CD4-positive, alpha-beta T cell treated with Interleukin-4 for 4 hours (primary cell): ENCODE results near the gene VSTM2B.
A peak's percentile ranks its signal among the peaks of the same experiment; 100 is the strongest.

Experiments used
- DNase-seq: peaks from one replicate; pipeline ENCODE4 v3.0.0-alpha.2; 2020

The VSTM2B gene

GRCh38 chr19:29516821-29517395 lies 8.9 kb upstream of the VSTM2B start:
- DNase-seq = no peak

DNA sequence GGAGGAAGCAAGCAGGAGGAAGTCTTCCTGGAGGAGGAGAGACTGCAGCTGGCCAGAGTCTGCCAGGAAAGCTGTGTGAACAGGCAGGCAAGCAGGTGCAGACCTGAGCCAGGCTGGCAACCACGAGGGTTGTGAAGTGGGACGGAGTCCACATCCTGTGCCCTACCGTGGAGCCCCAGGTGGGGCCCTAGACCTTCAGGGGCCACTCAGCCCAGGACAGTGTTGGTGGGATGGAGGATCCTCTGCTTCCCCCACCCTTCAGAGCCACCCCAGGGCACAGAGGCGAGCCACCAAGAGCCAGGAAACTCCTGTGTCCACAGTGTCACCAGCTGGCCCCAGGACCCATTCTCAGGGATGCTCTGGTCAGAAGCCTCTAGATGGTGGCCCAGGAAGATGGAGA lies 8.4 kb upstream of the VSTM2B start:
- DNase-seq = no peak

GRCh38 chr19:29517946-29518345 lies 7.8 kb upstream of the VSTM2B start:
- DNase-seq = no peak

- no peak for DNase-seq
Measured at GRCh38 chr19:29519146-29519545, 6.6 kb upstream of the VSTM2B start.

DNA sequence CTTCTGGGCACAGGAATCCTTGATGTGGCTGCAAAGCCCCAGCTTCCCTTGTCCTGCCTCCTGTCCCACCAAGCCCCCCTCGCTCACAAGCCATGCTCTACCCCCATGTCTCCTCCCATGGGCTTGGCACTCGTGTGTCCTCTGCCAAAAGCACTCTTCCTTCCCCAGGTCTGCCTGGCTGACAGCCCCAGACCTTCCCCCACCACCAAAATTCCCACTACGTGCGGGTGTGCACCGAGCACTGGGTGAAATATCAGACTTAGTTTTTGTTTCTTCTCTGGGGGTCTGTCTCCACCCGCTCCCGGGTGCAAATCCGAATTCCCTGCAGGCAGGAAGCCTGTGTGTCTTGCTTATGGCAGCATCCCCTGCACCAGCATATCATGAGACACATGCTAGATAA lies 5.9 kb upstream of the VSTM2B start:
- DNase-seq = no peak

GRCh38 chr19:29520390-29520789 lies 5.4 kb upstream of the VSTM2B start:
- no peak for DNase-seq

- DNase-seq = no peak
Measured at GRCh38 chr19:29521291-29522075, 4.3 kb upstream of the VSTM2B start.

DNA sequence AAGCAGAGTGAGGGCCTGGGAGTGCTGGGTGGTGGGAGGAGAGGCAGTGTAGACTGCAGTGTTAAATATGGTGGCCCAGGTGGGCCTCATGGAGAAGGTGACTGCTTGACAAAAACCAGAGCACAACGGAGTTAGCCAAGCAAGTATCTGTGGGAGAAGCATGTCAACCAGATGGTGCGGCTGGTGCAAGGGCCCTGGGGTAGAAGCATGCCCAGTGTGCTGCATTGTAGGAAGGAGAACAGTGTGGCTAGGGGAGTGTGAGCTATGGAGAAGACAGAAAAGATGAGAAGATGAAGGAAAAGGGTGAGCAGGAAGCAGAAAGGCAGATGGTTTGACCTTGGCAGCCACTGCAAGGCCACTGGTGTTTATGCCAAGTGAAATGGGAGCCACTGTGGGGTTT lies 2.2 kb upstream of the VSTM2B start:
- no peak for DNase-seq

- DNase-seq = no peak
Measured at GRCh38 chr19:29524201-29524911, 1.4 kb upstream of the VSTM2B start.

- no peak for DNase-seq
Measured at GRCh38 chr19:29524912-29525831, 622 bp upstream of the VSTM2B start.

DNA sequence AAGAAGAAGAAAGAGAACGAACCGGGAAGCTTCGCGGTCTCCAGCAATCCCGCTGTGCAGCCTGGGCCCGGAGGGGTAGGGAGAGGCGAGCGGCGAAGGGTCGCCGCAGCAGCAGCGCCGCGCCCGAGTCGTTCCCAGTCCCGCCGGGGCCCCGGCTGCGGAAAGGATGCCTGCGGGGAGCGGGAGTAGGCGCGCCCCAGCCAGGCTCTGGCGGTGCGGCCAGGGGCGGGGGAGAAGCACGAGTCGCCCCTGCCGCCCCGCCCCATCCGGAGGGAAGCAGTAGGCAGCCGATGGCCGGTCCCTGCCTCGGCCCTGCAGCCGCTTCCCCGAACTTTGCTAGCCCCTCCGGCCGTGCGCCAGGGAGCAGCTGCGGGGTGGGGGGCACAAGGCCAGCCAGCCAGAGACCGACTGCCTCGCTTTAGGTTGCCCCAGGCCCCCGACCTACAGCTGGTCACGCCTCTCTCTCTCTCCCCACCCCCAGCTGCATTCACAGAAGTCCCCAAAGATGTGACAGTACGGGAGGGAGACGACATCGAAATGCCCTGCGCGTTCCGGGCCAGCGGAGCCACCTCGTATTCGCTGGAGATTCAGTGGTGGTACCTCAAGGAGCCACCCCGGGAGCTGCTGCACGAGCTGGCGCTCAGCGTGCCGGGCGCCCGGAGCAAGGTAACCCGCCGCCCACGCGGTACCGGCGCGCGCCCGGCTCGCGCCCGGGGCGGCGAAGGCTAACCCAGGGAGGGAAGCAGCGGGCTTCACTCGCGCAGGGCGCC lies 1.1 kb downstream of the VSTM2B start:
- no peak for DNase-seq

DNA sequence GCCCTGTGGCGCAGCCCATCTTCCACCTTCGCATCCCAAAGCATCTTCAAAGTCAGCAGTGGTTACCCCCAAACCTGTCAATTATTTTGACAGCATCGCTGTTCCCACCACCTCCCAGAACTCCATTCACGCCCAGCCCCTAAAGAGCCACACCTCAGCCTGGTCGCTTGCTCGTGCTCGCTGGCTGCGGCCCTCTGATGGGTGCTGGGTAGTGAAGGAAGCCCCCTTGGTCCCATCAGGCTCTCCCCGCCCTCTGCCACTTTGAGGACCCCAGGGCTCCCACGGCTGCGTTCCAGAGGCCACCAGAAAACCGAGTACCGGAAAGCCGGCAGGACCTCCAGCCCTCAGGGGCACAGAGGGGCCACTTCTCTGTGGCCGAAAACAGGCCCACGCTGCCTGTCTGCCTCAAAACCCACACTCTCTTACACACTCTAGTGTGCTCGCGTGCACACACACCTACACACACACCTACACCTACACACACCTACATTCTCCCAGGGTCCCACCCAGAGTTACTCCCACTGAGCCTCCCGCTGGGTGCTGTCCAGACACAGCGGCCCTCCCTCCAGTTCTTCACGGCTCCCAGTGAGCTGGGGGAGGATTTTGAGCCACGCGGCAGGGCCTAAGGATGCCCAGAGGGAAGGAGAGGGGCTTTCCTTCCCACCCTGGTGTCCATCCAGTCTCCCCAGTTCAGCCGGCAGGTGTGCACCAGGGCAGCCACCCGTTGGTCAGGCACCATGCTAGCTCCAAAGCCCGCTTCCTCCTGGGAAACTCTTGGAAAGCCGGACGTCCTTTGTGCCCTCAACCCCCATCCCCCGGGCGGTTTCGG lies 1.9 kb downstream of the VSTM2B start:
- no peak for DNase-seq

GRCh38 chr19:29528350-29528945 lies 2.7 kb downstream of the VSTM2B start:
- peak; percentile 14 for DNase-seq

DNA sequence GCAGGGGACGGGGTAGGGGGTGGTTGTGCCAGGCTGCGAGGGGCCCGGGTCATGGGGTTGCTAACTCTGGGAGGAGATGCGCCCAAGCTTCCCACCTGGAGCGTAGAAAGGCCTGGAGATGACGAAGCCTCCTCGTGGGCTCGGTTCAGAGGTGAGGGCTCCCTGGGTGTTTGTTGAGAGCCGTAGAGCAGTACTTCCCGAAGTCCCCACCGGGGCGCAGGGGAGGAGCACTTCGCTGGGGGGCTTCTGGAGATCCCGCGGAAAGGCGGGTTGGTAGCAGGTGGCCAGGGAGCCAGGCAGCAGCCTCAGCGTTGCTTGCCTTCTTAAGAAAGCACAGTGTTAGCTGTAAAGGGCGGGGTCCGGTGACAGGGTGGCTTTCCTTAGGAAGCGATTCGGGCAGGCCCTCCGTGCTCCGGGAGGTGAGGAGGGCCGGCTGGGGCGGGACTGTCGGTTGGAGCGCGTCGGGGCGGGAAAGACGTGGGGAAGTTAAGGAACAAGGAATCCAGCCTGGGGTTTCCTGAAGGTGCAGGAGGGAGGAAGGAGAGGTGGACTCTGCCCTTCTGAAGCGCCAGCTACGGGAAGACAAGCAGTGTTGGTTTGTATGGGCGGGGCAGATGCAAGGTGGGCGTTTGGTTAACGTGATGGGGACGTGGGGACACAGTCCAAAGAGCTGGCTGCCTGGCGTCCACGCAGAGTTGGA lies 3.3 kb downstream of the VSTM2B start:
- no peak for DNase-seq

DNA sequence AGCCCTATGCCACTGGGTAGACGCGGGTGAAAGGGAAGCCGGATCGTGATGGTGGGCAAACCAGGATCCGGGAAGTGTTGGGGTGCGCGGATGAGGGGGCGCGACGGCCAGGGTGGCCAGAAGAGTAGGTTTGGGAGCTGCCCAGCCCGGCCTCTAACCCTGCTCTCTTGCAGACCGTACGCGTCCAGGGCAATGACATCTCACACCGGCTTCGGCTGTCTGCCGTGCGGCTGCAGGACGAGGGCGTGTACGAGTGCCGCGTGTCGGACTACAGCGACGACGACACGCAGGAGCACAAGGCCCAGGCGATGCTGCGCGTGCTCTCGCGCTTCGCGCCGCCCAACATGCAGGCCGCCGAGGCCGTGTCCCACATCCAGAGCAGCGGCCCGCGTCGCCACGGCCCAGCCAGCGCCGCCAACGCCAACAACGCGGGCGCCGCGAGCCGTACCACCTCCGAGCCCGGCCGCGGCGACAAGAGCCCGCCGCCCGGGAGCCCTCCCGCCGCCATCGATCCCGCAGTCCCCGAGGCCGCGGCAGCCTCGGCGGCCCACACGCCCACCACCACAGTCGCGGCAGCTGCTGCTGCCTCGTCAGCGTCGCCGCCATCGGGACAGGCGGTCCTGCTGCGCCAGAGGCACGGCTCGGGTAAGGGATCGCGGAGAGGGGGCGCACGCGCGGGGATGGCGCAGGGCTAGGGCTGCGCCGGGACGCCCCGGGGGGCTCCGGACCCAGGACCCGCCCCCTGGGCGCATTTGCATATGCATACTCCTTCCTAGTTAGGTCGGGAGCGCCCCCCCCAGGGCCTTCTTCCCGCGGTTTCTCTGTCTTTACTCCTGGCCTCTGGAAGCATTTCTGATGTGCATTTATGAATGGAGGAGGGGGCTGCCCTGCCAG lies 4.1 kb downstream of the VSTM2B start:
- no peak for DNase-seq

DNA sequence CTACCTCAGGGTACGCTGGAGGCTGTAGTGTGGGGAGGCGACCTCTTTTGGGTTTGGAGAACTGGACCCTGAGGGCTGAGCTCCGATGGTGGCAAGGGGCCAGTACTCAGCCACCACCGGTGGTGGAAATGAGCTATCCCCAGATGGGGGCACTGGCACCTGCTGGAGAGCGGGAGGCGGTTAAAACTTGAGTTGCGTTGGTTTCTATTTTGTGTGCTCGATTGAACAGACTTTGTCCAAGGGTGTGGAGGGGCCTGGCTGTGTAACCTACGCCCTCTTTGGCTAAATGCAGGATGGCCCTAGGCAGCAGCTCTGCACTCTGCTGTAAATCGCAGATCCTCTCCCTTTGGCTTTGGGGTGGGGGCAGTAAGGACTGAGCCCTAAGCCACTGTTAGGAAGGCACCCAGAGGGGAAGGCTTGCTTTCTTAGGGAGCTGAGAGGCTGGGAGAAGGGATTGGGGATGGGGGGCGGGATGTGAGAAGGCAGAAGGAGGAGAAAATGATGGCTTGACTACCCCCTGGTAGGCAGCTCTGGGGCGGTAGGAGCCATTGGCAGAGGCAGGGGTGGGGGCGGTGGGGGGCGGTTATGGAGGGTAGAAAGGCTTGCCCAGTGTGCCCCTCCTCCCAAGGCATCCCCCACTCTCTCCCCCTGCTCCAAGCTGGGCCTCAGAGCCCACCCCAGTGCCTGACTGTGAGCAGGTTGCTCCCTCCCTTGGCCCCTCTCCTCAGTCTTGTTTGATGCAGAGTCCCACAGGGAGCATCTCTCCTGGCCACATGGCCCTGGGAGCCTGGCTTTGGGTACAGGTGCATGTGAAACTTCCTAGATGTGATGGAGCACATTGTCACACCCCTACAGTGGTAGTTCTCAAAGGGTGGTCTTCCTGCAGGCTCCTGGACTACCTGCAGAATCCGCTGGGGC lies 5.0 kb downstream of the VSTM2B start:
- DNase-seq = no peak

- DNase-seq = no peak
Measured at GRCh38 chr19:29531458-29532025, 5.7 kb downstream of the VSTM2B start.

DNA sequence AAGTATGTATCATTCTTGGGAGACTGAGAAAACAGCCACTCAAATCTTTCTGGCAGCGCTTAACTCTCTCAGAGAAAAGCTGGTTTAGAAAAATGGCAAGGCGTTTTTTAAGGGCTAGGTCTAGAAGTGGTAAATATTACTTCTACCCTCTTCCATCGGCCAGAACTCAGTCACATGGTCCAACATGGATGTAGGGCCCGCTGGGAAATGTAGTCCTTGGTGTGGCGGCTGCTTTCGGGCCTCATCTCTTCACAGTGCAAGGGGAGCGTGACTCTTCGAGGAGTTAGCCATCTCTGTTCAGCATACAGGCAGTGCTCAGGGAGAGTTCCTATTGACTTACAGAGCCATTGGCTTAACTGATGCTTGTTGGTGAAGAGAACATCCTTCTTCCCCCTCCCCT lies 6.3 kb downstream of the VSTM2B start:
- DNase-seq = no peak
